C4-2B (cell line): ENCODE results near the gene TRAF5.
A peak's percentile ranks its signal among the peaks of the same experiment; 100 is the strongest.

Experiments
- H3K27ac ChIP-seq: fragments of 450-650 bp; 2 replicates; pipeline ENCODE4 v1.5.1; 2017
- CTCF ChIP-seq: fragments of 450-650 bp; conservative IDR thresholded peaks from 2 replicates; pipeline ENCODE4 v1.5.1; 2017; ENCODE audit warnings: mild to moderate bottlenecking
- ZFX ChIP-seq: fragments of 450-650 bp; IDR thresholded peaks from 2 replicates; pipeline ENCODE4 v1.6.1; 2017

TRAF5 gene

GRCh38 chr1:211334986-211335385 is 8.4 kb downstream of the TRAF5 start:
- no peak for TF ChIP-seq ZFX
- TF ChIP-seq CTCF = no peak
- H3K27ac ChIP-seq = no peak overlapping the region

GRCh38 chr1:211335522-211336157 is 9.0 kb downstream of the TRAF5 start:
- H3K27ac ChIP-seq = peak overlapping the region; percentile 17; the same call in 1 of the 2 replicates
- TF ChIP-seq CTCF (no peak), ZFX (no peak)

GRCh38 chr1:211336161-211336560 is 9.5 kb downstream of the TRAF5 start:
- TF ChIP-seq CTCF (no peak), ZFX (no peak)
- H3K27ac ChIP-seq = no peak overlapping the region

GRCh38 chr1:211336775-211337174 is 10.1 kb downstream of the TRAF5 start:
- TF ChIP-seq ZFX (no peak), CTCF (no peak)
- no peak overlapping the region for H3K27ac ChIP-seq

GRCh38 chr1:211337430-211338223 is 11.0 kb downstream of the TRAF5 start:
- TF ChIP-seq CTCF = no peak
- no peak for TF ChIP-seq ZFX
- H3K27ac ChIP-seq = no peak overlapping the region

- no peak overlapping the region for H3K27ac ChIP-seq
- no peak for TF ChIP-seq ZFX
- no peak for TF ChIP-seq CTCF
Observed at GRCh38 chr1:211338224-211338620, 11.6 kb downstream of the TRAF5 start.

DNA sequence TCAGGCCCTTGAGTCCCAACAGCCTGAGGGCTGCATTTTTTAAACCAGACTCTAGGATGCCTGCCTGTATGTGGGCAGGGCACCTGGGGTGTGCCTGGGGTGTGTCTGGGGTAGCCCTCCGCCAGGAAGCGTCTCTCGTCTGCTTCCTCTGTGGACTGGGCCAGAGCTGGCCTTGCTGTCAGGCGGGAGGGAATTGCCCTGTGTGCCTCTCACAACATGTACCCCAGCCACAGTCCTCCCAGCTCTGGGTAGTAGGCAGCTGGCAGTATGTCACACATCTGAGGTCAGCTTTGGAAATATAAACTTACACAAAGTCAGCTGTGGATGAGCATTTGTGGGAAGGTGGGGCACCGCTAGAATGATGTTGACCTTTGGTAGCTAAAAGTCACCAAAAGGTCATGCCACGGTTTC is 13.0 kb downstream of the TRAF5 start:
- no peak for TF ChIP-seq CTCF
- TF ChIP-seq ZFX = no peak
- no peak overlapping the region for H3K27ac ChIP-seq
